ENCODE measurements around the gene MLF2. TPM values are rescaled to one million over a fixed set of nuclear protein-coding genes. Genes with fewer than 3 reads are reported as not detected.

The MLF2 gene
- total RNA-seq, 2 donors from 2014 or later, result 59.4 to 76.5 TPM

GRCh38 chr12:6787309-6787708, 34.4 kb upstream of the MLF2 start:
- no peak for DNase-seq
- no peaks in the 10 kb centered on the region for H3K9me3 ChIP-seq
- no peaks in the 10 kb centered on the region for H3K27me3 ChIP-seq
- no peak for ATAC-seq
- no peaks in the 10 kb centered on the region for H3K36me3 ChIP-seq (replicated peaks in 1 of 2; ENCODE audit: insufficient read depth in 1 of 2, low read depth in 2 of 2)
- 91 to 95% methylated on average over 5 of the region's 5 CpGs for WGBS, 2 donors
- no peak for TF ChIP-seq POLR2A (IDR thresholded peaks at IDR 0.05)
- TF ChIP-seq, protein P1, sequence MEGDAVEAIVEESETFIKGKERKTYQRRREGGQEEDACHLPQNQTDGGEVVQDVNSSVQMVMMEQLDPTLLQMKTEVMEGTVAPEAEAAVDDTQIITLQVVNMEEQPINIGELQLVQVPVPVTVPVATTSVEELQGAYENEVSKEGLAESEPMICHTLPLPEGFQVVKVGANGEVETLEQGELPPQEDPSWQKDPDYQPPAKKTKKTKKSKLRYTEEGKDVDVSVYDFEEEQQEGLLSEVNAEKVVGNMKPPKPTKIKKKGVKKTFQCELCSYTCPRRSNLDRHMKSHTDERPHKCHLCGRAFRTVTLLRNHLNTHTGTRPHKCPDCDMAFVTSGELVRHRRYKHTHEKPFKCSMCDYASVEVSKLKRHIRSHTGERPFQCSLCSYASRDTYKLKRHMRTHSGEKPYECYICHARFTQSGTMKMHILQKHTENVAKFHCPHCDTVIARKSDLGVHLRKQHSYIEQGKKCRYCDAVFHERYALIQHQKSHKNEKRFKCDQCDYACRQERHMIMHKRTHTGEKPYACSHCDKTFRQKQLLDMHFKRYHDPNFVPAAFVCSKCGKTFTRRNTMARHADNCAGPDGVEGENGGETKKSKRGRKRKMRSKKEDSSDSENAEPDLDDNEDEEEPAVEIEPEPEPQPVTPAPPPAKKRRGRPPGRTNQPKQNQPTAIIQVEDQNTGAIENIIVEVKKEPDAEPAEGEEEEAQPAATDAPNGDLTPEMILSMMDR (IDR thresholded peaks at IDR 0.05), result no peak
- intact Hi-C loops (cut with DNase I), result no loop called here
- H3K4me3 ChIP-seq, result no peak overlapping the region
- no peak overlapping the region for H3K27ac ChIP-seq
- no peaks in the 10 kb centered on the region for H3K4me1 ChIP-seq

DNA sequence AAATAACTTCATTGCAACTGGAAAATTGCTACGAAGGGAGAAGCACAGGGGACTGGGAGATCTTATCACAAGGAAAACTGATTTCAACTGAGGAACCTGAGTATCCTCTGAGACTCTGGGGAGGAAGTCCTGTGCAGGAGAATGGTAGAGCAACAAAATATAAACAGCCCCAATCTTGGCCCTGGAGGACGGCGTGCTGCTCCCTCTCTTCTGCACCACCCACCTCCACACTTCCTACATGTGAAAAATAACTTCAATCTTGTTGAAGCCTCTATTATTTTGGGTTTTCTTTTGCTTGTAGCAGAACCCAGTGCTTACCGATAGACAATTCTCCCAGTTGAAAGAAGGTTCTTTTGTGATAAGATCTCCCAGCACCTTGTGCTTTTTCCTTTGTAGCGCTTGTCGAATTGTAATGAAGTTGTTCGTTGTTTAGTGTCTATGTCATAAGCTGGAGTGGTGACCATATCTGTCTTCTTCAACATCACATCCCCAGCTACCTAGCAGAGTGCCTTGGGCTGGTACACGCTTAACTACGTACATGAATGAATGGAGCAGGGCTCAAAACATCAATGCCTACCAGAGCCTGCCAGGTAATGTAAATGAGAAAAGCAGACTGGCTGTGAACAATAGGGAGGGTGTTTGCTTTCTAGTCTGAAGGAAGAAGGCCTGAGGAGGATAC, 33.6 kb upstream of the MLF2 start:
- no peak for TF ChIP-seq POLR2A (IDR thresholded peaks at IDR 0.05)
- TF ChIP-seq, protein P1 (IDR thresholded peaks at IDR 0.05), result no peak
- H3K9me3 ChIP-seq, result no peaks in the 10 kb centered on the region
- no peaks in the 10 kb centered on the region for H3K27me3 ChIP-seq
- H3K4me1 ChIP-seq, result no peaks in the 10 kb centered on the region
- no peak overlapping the region for H3K4me3 ChIP-seq
- no peak overlapping the region for H3K27ac ChIP-seq
- intact Hi-C loops (cut with DNase I), result no loop called here
- ATAC-seq (no peak), DNase-seq (no peak)
- WGBS, 2 donors, result 58 to 77% methylated on average over 9 of the region's 9 CpGs
- no peaks in the 10 kb centered on the region for H3K36me3 ChIP-seq (replicated peaks in 1 of 2; ENCODE audit: insufficient read depth in 1 of 2, low read depth in 2 of 2)

DNA sequence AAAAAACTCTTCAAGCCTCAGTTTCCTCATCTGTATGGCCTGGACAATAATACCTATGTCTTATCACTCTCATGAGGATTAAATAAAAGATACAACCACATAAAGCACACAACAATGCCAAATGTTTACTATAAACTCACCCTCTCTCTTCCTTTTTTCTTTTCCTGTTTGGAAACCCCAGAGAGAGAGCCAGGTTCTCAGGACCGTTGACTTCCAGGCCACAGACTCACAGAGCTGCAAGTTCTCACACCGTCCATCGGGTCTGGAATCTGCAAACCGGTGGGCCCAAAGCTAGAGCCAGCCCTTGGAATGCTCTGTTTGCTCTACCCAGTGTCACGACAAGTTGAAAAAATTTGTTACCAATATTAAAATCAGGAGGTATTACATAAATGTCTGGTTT, 31.8 kb upstream of the MLF2 start:
- intact Hi-C loops (cut with DNase I), result loop anchor here (5.0 kb wide), 1 partner anchor 47 kb away; no protein-coding TSS in a partner anchor

DNA sequence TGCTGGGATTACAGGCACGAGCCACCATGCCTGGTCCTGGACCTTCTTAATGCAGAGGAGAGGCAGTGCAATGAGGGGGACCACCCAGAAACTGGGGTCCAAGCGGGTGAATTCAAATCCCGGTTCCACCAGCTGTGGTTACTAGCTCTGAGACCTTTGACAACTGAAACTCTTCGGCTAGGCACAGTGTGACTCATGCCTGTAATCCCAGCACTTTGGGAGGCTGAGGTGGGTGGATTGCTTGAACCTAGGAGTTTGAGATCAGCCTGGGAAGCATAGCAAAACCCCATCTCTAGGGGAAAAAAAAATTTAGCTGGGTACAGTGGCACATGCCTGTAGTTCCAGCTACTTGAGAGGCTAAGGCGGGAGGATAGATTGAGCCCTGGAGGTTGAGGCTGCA, 31.4 kb upstream of the MLF2 start:
- DNase-seq (no peak), ATAC-seq (no peak)
- H3K9me3 ChIP-seq, result no peaks in the 10 kb centered on the region
- WGBS, 2 donors, result 50 to 52% methylated on average over 2 to 5 of the region's 5 CpGs
- no peaks in the 10 kb centered on the region for H3K36me3 ChIP-seq (replicated peaks in 1 of 2; ENCODE audit: insufficient read depth in 1 of 2, low read depth in 2 of 2)
- H3K27me3 ChIP-seq, result no peaks in the 10 kb centered on the region
- no peak overlapping the region for H3K4me3 ChIP-seq
- intact Hi-C loops (cut with DNase I), result loop anchor here (5.0 kb wide), 1 partner anchor 47 kb away; no protein-coding TSS in a partner anchor
- no peaks in the 10 kb centered on the region for H3K4me1 ChIP-seq
- TF ChIP-seq, protein P1 (IDR thresholded peaks at IDR 0.05), result no peak
- no peak overlapping the region for H3K27ac ChIP-seq

More for the DNA sequence above, 31.8 kb upstream of the MLF2 start:
- H3K4me3 ChIP-seq, result no peak overlapping the region
- no peaks in the 10 kb centered on the region for H3K4me1 ChIP-seq
- no peaks in the 10 kb centered on the region for H3K36me3 ChIP-seq (replicated peaks in 1 of 2; ENCODE audit: insufficient read depth in 1 of 2, low read depth in 2 of 2)
- DNase-seq (no peak), ATAC-seq (no peak)
- H3K27ac ChIP-seq, result no peak overlapping the region
- TF ChIP-seq POLR2A (IDR thresholded peaks at IDR 0.05), result no peak
- TF ChIP-seq, protein P1 (IDR thresholded peaks at IDR 0.05), result no peak
- WGBS, 2 donors, result 73 to 74% methylated on average over 5 of the region's 5 CpGs
- no peaks in the 10 kb centered on the region for H3K27me3 ChIP-seq
- no peaks in the 10 kb centered on the region for H3K9me3 ChIP-seq

DNA sequence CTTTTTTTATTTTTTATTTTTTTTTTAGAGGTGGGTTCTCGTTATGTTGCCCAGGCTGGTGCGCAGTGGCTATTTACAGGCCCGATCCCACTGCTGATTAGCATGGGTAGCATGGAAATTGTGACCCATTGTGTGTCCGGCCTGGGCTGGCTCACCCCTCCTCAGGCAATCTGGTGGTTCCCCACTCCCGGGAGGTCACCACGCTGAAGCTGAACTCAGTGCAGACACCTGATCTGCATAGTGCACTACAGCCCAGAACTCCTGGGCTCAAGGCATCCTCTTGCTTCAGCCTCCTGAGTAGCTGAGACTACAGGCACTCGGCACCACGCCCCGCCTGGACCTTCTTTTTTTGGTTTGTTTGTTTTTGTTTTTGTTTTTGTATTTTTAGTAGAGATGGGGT, 30.9 kb upstream of the MLF2 start:
- Histone ChIP-seq H3K27ac (no peak overlapping the region), H3K27me3 (no peaks in the 10 kb centered on the region), H3K9me3 (no peaks in the 10 kb centered on the region), H3K4me3 (no peak overlapping the region), H3K4me1 (no peaks in the 10 kb centered on the region), H3K36me3 (replicated peaks in 1 of 2; ENCODE audit: insufficient read depth in 1 of 2, low read depth in 2 of 2) (no peaks in the 10 kb centered on the region)
- DNase-seq, result no peak
- intact Hi-C loops (cut with DNase I), result loop anchor here (5.0 kb wide), 1 partner anchor 47 kb away; no protein-coding TSS in a partner anchor
- WGBS, 2 donors, result 83 to 93% methylated on average over 9 of the region's 9 CpGs
- no peak for ATAC-seq
- no peak for TF ChIP-seq POLR2A (IDR thresholded peaks at IDR 0.05)
- TF ChIP-seq, protein P1 (IDR thresholded peaks at IDR 0.05), result no peak
